AG04449 (cell line): ENCODE measurements around the gene PRKD2.

Source experiments
- CTCF ChIA-PET: fragments of 350-600 bp; formaldehyde crosslinking; extraction: SDS; loops from one replicate; lab custom pipeline; 2021; ENCODE audit warnings: antibody characterized with exemption; lab: Yijun Ruan, JAX
- POLR2A ChIA-PET: fragments of 400-600, 350-600 bp; formaldehyde crosslinking; extraction: SDS; loops from one replicate; lab custom pipeline; 2020; ENCODE audit warnings: antibody characterized with exemption, inconsistent platforms; lab: Yijun Ruan, JAX
- DNase-seq: peaks from one replicate; pipeline ENCODE4 v3.0.0-alpha.2; 2010; ENCODE audit warnings: low read depth, low spot score
- H3K4me3 ChIP-seq: 2 replicates; pipeline ENCODE4 v1.5.1; 2011; ENCODE audit warnings: low read depth, mild to moderate bottlenecking, control low read depth, low read length
- TF ChIP-seq, protein P1 (sequence below): IDR thresholded peaks from one replicate; pipeline ENCODE4 v1.5.1; 2011; ENCODE audit warnings: mild to moderate bottlenecking, moderate library complexity, low read length, control low read depth, inconsistent platforms; ENCODE audit not compliant: insufficient read depth; ENCODE audit errors: missing control alignments

Gene PRKD2

GRCh38 chr19:46660551-46661019 lies 56.3 kb downstream of the PRKD2 start:
- peak overlapping the region; percentile 69 for H3K4me3 ChIP-seq
- ChIA-PET CTCF (interaction anchor here (1.2 to 15.3 kb wide), 11 partner anchors 8 to 131 kb away, joined by 4 to 685 read pairs (median 25); partner anchors contain the start of genes GNG8 and PTGIR), POLR2A (interaction anchor here (0.9 to 3.1 kb wide), 4 partner anchors 29 to 60 kb away, joined by 3 to 15 read pairs (median 5); partner anchors contain the start of gene CALM3)
- DNase-seq = no peak
- TF ChIP-seq, protein P1, sequence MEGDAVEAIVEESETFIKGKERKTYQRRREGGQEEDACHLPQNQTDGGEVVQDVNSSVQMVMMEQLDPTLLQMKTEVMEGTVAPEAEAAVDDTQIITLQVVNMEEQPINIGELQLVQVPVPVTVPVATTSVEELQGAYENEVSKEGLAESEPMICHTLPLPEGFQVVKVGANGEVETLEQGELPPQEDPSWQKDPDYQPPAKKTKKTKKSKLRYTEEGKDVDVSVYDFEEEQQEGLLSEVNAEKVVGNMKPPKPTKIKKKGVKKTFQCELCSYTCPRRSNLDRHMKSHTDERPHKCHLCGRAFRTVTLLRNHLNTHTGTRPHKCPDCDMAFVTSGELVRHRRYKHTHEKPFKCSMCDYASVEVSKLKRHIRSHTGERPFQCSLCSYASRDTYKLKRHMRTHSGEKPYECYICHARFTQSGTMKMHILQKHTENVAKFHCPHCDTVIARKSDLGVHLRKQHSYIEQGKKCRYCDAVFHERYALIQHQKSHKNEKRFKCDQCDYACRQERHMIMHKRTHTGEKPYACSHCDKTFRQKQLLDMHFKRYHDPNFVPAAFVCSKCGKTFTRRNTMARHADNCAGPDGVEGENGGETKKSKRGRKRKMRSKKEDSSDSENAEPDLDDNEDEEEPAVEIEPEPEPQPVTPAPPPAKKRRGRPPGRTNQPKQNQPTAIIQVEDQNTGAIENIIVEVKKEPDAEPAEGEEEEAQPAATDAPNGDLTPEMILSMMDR = no peak

- ChIA-PET CTCF (interaction anchor here (1.1 to 15.3 kb wide), 5 partner anchors 15 to 47 kb away, joined by 3 to 685 read pairs (median 38); no protein-coding TSS in a partner anchor), POLR2A (interaction anchor here (0.5 kb wide), 1 partner anchor 38 kb away, joined by 4 read pairs; no protein-coding TSS in a partner anchor)
- no peak for DNase-seq
- H3K4me3 ChIP-seq = peak overlapping the region; percentile 69
- TF ChIP-seq, protein P1 = no peak
Measured at GRCh38 chr19:46660008-46660517, 56.9 kb downstream of the PRKD2 start.

DNA sequence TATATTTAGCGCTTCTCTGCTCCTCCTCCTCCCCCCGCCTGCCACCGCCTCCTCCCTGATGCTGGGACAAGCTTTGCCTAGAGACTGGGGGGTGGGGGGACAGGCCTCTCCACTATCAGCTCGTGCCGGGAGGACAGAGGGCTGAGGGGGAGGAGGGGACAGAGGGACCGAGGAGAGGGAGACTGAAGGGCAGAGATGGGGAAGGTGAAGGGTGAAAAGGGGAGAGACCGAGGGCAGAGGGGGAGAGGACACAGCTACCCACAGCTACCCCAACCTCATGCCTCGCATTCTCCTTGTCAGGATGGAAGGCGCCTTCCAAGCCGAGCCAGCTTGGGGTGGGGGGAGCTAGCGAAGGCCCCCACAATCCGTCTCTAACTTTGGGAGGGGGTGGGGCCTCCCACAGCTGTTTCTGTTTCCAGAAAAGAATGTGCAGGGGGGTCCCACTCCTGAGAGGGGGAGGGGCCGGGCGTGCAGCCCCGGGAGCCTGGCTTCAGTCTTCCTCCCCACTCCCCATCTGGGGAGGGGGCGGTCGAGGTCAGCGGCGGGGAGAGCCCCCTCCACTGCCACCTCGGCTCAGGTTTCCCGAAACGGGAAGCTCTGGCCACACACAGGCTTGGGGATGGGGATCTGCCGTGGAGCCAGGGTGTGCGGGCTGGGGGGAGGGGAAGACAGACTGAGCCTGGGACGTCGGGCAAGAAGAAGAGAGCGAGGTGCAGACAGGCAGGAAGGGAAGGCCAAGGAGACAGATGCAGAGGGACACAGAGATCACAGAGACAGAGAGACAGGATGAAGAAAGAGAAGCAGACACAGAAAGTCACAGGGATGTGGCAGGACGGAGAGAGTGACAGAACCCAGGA lies 57.5 kb downstream of the PRKD2 start:
- ChIA-PET POLR2A (interaction anchor here (0.5 to 0.6 kb wide), 3 partner anchors 28 to 42 kb away, joined by 3 to 4 read pairs (median 3); no protein-coding TSS in a partner anchor), CTCF (interaction anchor here (1.1 to 15.3 kb wide), 6 partner anchors 14 to 46 kb away, joined by 3 to 685 read pairs (median 21); partner anchors contain the start of gene PTGIR)
- H3K4me3 ChIP-seq = peak overlapping the region; percentile 69
- no peak for DNase-seq
- TF ChIP-seq, protein P1 = no peak

DNA sequence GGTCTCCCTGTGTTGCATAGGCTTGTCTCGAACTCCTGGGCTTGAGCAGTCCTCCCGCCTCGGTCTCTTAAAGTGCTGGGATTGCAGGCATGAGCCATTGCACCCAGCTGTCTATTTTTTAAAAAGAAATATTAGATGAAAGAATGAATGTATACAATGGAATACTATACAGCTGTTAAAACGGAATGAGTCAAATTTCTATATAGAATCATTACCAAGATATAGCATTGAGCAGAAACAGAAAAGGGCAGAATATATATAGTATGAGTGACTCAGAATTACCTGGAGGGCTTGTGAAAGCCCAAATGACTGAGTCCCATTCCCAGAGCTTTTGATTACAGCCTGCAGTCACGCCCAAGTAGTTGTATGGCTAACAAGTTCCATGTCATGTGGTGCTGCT lies 60.4 kb downstream of the PRKD2 start:
- no peak overlapping the region for H3K4me3 ChIP-seq
- TF ChIP-seq, protein P1 = no peak
- ChIA-PET POLR2A (no interaction called here), CTCF (interaction anchor here (1.1 to 15.3 kb wide), 4 partner anchors 10 to 119 kb away, joined by 3 to 685 read pairs (median 7); no protein-coding TSS in a partner anchor)
- no peak for DNase-seq

GRCh38 chr19:46654621-46655152 lies 62.2 kb downstream of the PRKD2 start:
- no peak for DNase-seq
- TF ChIP-seq, protein P1 = no peak
- H3K4me3 ChIP-seq = no peak overlapping the region
- ChIA-PET POLR2A (no interaction called here), CTCF (interaction anchor here (1.0 to 1.7 kb wide), 3 partner anchors 7 to 14 kb away, joined by 3 to 5 read pairs (median 5); no protein-coding TSS in a partner anchor)
